HepG2 (cell line): ENCODE results near the gene TSPAN11. TPM values are rescaled to one million over a fixed set of nuclear protein-coding genes. Genes with fewer than 3 reads are reported as not detected.

ENCODE experiments used
- ATAC-seq: fragments of 200-7000 bp; cut with Tn5 transposase; 3 replicates; pipeline ENCODE4 v1.9.1; 2020; ENCODE audit warnings: mild to moderate bottlenecking, moderate library complexity
- BruUV-seq: library from RNA; stranded (reverse); fragments of 400-500 nt; replicated peaks from 2 replicates; lab custom pipeline; 2021; lab: Mats Ljungman, UMichigan
- CTCF ChIA-PET: fragments of 300-600 bp; formaldehyde crosslinking; extraction: SDS; loops from one replicate; lab custom pipeline; 2021; ENCODE audit warnings: low total read pairs, inconsistent platforms, low intra/inter-chr PET ratio; lab: Yijun Ruan, JAX
- POLR2A ChIA-PET: fragments of 350-600 bp; sonication (Branson Sonifier 250); formaldehyde crosslinking; loops from one replicate; lab custom pipeline; 2020; ENCODE audit warnings: antibody characterized with exemption, inconsistent platforms; lab: Yijun Ruan, JAX
- DNase-seq: peaks from one replicate; pipeline ENCODE4 v3.0.0-alpha.2; 2015; ENCODE audit warnings: low spot score
- FAIRE-seq: peaks from 3 replicates; lab custom pipeline; 2011; peaks lifted over from hg19 to GRCh38; lab: Jason Lieb, UNC
- H2AFZ ChIP-seq: one replicate; pipeline ENCODE4 v1.6.1; 2011; ENCODE audit warnings: low read length, inconsistent platforms
- H3K27ac ChIP-seq: fragments of 300-600 bp; 3 replicates; pipeline ENCODE4 v1.8.0; 2011; ENCODE audit warnings: mixed run types, mild to moderate bottlenecking, mixed read lengths, low read length, inconsistent platforms; ENCODE audit not compliant: insufficient read depth; ENCODE audit errors: extremely low read length
- H3K27me3 ChIP-seq, 2 experiments: fragments of 200-600 bp in 1 of 2; 2 replicates in 1 of 2; 3 replicates in 1 of 2; pipeline versions ENCODE4 v1.6.0 to v1.8.0; 2011; ENCODE audit warnings: low read length in 2 of 2, mild to moderate bottlenecking in 2 of 2, moderate library complexity in 2 of 2, inconsistent platforms in 1 of 2; ENCODE audit not compliant: insufficient read depth in 2 of 2, control insufficient read depth in 1 of 2
- H3K36me3 ChIP-seq, 2 experiments: fragments of 200-600 bp in 1 of 2; replicated peaks in 1 of 2; 2 replicates in 1 of 2; 3 replicates in 1 of 2; pipeline versions ENCODE4 v1.5.1 to v1.8.0; 2011; ENCODE audit warnings: low read length in 2 of 2, inconsistent platforms in 1 of 2; ENCODE audit not compliant: insufficient read depth in 2 of 2, control insufficient read depth in 1 of 2
- H3K4me1 ChIP-seq: 2 replicates; pipeline ENCODE4 v1.5.1; 2012; ENCODE audit warnings: low read length, inconsistent platforms; ENCODE audit not compliant: insufficient read depth
- H3K4me2 ChIP-seq: 2 replicates; pipeline ENCODE4 v1.6.0; 2011; ENCODE audit warnings: low read depth, low read length, inconsistent platforms
- H3K4me3 ChIP-seq, 3 experiments: fragments of 200-600 bp in 1 of 3; sonication (generic), shearing (Covaris generic) in 1 of 3; replicated peaks in 1 of 3; 2 replicates each; pipeline ENCODE4 v1.5.1; 2011 to 2016; ENCODE audit warnings: low read length in 3 of 3, inconsistent platforms in 2 of 3, low read depth in 2 of 3, mild to moderate bottlenecking in 2 of 3, control low read depth in 1 of 3, mixed read lengths in 1 of 3; ENCODE audit not compliant: insufficient read depth in 1 of 3
- H3K79me2 ChIP-seq: one replicate; pipeline ENCODE4 v1.6.1; 2011; ENCODE audit warnings: low read length, inconsistent platforms; ENCODE audit not compliant: insufficient read depth
- H3K9ac ChIP-seq: 2 replicates; pipeline ENCODE4 v1.6.0; 2011; ENCODE audit warnings: mild to moderate bottlenecking, low read depth, low read length, inconsistent platforms; ENCODE audit not compliant: insufficient read depth
- H3K9me3 ChIP-seq: 2 replicates; pipeline ENCODE4 v1.5.1; 2012; ENCODE audit warnings: mild to moderate bottlenecking, low read length
- H4K20me1 ChIP-seq: 2 replicates; pipeline ENCODE4 v1.6.0; 2011; ENCODE audit warnings: inconsistent platforms, mild to moderate bottlenecking, low read length, moderate library complexity; ENCODE audit not compliant: insufficient read depth
- CC2D1A ChIP-seq: sonication (generic); formaldehyde crosslinking; IDR thresholded peaks from 2 replicates; pipeline ENCODE4 v1.8.1; 2023; ENCODE audit warnings: mild to moderate bottlenecking, missing genetic modification reagents
- EEA1 ChIP-seq: sonication (generic); formaldehyde crosslinking; IDR thresholded peaks from 2 replicates; pipeline ENCODE4 v1.5.1; 2020; ENCODE audit warnings: mild to moderate bottlenecking, missing genetic modification reagents, borderline replicate concordance
- ELF3 ChIP-seq: IDR thresholded peaks from 2 replicates; pipeline ENCODE4 v1.6.1; 2016; ENCODE audit warnings: missing genetic modification reagents, missing compliant biosample characterization
- GATAD2A ChIP-seq: IDR thresholded peaks from 2 replicates; pipeline ENCODE4 v1.6.1; 2016
- IRF2 ChIP-seq: IDR thresholded peaks from 2 replicates; pipeline ENCODE4 v1.6.1; 2018; ENCODE audit warnings: missing genetic modification reagents, missing compliant biosample characterization
- KAT8 ChIP-seq: IDR thresholded peaks from 2 replicates; pipeline ENCODE4 v1.6.1; 2016; ENCODE audit warnings: missing genetic modification reagents, missing compliant biosample characterization
- KDM2A ChIP-seq: sonication (generic); formaldehyde crosslinking; IDR thresholded peaks from 2 replicates; pipeline ENCODE4 v1.4.0; 2020; ENCODE audit warnings: low read depth, missing genetic modification reagents, borderline replicate concordance
- KLF16 ChIP-seq, 2 experiments: sonication (generic) in 1 of 2; formaldehyde crosslinking in 1 of 2; IDR thresholded peaks; 2 replicates each; pipeline versions ENCODE4 v1.6.1 to v1.8.0; 2016 to 2023; ENCODE audit warnings: missing genetic modification reagents in 2 of 2, missing compliant biosample characterization in 1 of 2
- NBN ChIP-seq: fragments of 450-650 bp; conservative IDR thresholded peaks from 2 replicates; pipeline ENCODE4 v1.6.1; 2017
- NFIB ChIP-seq: sonication (generic); formaldehyde crosslinking; IDR thresholded peaks from 2 replicates; pipeline ENCODE4 v1.9.0; 2021; ENCODE audit warnings: missing genetic modification reagents, mild to moderate bottlenecking, borderline replicate concordance
- NR2F6 ChIP-seq, 2 experiments: IDR thresholded peaks; 2 replicates each; pipeline ENCODE4 v1.6.1; 2016; ENCODE audit warnings: antibody characterized with exemption in 1 of 2, mild to moderate bottlenecking in 1 of 2
- SNAI1 ChIP-seq: sonication (generic); formaldehyde crosslinking; IDR thresholded peaks from 2 replicates; pipeline ENCODE4 v1.5.0; 2020; ENCODE audit warnings: mild to moderate bottlenecking, missing genetic modification reagents, borderline replicate concordance
- TCF7L2 ChIP-seq: IDR thresholded peaks from 2 replicates; pipeline ENCODE4 v1.6.1; 2011; ENCODE audit warnings: mild to moderate bottlenecking, low read depth, low read length, moderate library complexity
- ZKSCAN1 ChIP-seq: fragments of 150-350 bp; IDR thresholded peaks from 2 replicates; pipeline ENCODE4 v1.6.1; 2014; ENCODE audit warnings: low read length
- ZNF501 ChIP-seq: sonication (generic); formaldehyde crosslinking; IDR thresholded peaks from 2 replicates; pipeline ENCODE4 v1.5.1; 2020; ENCODE audit warnings: mild to moderate bottlenecking, moderate library complexity, missing genetic modification reagents
- ZNF766 ChIP-seq: sonication (generic); formaldehyde crosslinking; IDR thresholded peaks from 2 replicates; pipeline ENCODE4 v1.5.0; 2020; ENCODE audit warnings: missing genetic modification reagents, borderline replicate concordance
- ZNF772 ChIP-seq: sonication (generic); formaldehyde crosslinking; IDR thresholded peaks from 2 replicates; pipeline ENCODE4 v1.5.0; 2020; ENCODE audit warnings: mild to moderate bottlenecking, missing genetic modification reagents
- WGBS: methylation state at CpG from one replicate; pipeline ENCODE4 v1.1.6; 2017; ENCODE audit warnings: low lambda C conversion rate; 5-methylcytosine and 5-hydroxymethylcytosine counted together
- in situ Hi-C: cut with HindIII; loops from 2 replicates; pipeline ENCODE4 v1.10.0; 2017; ENCODE audit warnings: low pct_unique_long_range_greater_than_20kb; ENCODE audit not compliant: extremely low pct_ligation_motif_present
- intact Hi-C: fragments of 100-400 bp; cut with micrococcal nuclease; formaldehyde crosslinking; loops from one replicate; pipeline ENCODE4 v1.10.0; 2022; ENCODE audit not compliant: unreplicated experiment
- polyA plus RNA-seq, 8 experiments: library from polyadenylated mRNA; depleted of rRNA in 3 of 8; stranded (reverse) in 7 of 8; unstranded in 1 of 8; fragments of >200 nt; fragmentation: Illumina TruSeq in 4 of 8; extraction: Trizol in 4 of 8; gene quantifications; 2 replicates each; pipeline versions ENCODE4 v1.2.1 to v1.2.3, GENCODE V29; 2011 to 2016; ENCODE audit warnings: low read depth in 4 of 8, missing spikeins in 1 of 8, mixed read lengths in 1 of 8; ENCODE audit not compliant: insufficient read depth in 1 of 8
- total RNA-seq, 5 experiments: library from RNA; depleted of rRNA; stranded (reverse); fragments of >200 nt; fragmentation: Illumina TruSeq; extraction: Trizol; gene quantifications; 2 replicates each; pipeline ENCODE4 v1.2.3, GENCODE V29; 2016; ENCODE audit warnings: low read depth in 1 of 5
- TF ChIP-seq, protein P1 (sequence below): sonication (generic); formaldehyde crosslinking; IDR thresholded peaks from 2 replicates; pipeline ENCODE4 v1.5.1; 2020; ENCODE audit warnings: missing genetic modification reagents, mild to moderate bottlenecking, borderline replicate concordance
- TF ChIP-seq, protein P2 (sequence below): sonication (generic); formaldehyde crosslinking; IDR thresholded peaks from 2 replicates; pipeline ENCODE4 v1.4.0; 2020; ENCODE audit warnings: mild to moderate bottlenecking, missing genetic modification reagents

TSPAN11 gene
- total and polyA plus RNA-seq, 2 of the 13 experiments (the other 11 are each of a cell fraction or from before 2014, with no cell fraction given), result 0.01 to 0.07 TPM

DNA sequence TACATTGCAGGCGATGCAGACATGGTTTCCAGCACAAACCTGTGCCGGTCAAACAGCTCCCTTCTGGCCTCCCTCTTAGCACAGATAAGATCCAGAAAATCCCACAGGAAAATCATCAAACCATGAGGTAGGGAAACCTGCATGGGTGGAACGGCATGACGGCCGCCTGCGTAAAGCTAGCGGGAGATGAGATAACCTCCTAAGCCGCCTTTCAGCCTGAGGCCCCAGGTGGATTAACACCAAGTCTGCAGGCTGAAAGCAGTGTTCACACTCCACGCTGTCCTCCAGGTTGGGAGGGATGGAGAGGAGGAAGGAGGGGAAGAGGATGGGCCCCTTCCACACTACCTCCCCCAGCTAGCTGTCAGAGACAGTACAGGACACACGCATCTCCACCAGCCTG, 63.8 kb downstream of the TSPAN11 start:
- in situ Hi-C loops (loop anchor here (5.0 kb wide), 1 partner anchor 138 kb away; no protein-coding TSS in a partner anchor), intact Hi-C loops (loop anchor here (1.0 kb wide), 1 partner anchor 139 kb away; no protein-coding TSS in a partner anchor)
- no peaks in the 10 kb centered on the region for H3K9me3 ChIP-seq
- H3K27ac ChIP-seq, result no peak overlapping the region
- H3K4me1 ChIP-seq, result no peaks in the 10 kb centered on the region
- H4K20me1 ChIP-seq, result no peaks in the 10 kb centered on the region
- ChIA-PET POLR2A (no interaction called here), CTCF (interaction anchor here (1.7 kb wide), 1 partner anchor 139 kb away, joined by 7 read pairs; no protein-coding TSS in a partner anchor)
- H3K4me2 ChIP-seq, result no peak overlapping the region
- peaks cover 0 to 13% of the 10 kb centered on the region in 2 experiments; a peak in 3 of 5 replicates for H3K27me3 ChIP-seq
- no peak overlapping the region for H3K4me3 ChIP-seq
- TF ChIP-seq SNAI1 (CRISPR knock-in tag) (no peak), ZNF772 (CRISPR knock-in tag) (no peak), TCF7L2 (no peak), CC2D1A (CRISPR knock-in tag) (no peak), KDM2A (CRISPR knock-in tag) (no peak), ZKSCAN1 (no peak), NFIB (CRISPR knock-in tag) (no peak), IRF2 (no peak), KLF16 (CRISPR knock-in tag; IDR thresholded peaks at IDR 0.05) (no peak), NBN (no peak), NR2F6 (IDR thresholded peaks at IDR 0.05) (no peak), NR2F6 (CRISPR knock-in tag; IDR thresholded peaks at IDR 0.05) (no peak), KAT8 (CRISPR knock-in tag) (no peak), ZNF766 (CRISPR knock-in tag) (no peak), ELF3 (CRISPR knock-in tag) (no peak), GATAD2A (CRISPR knock-in tag) (no peak), ZNF501 (CRISPR knock-in tag) (no peak), EEA1 (CRISPR knock-in tag) (no peak)
- TF ChIP-seq, protein P1, sequence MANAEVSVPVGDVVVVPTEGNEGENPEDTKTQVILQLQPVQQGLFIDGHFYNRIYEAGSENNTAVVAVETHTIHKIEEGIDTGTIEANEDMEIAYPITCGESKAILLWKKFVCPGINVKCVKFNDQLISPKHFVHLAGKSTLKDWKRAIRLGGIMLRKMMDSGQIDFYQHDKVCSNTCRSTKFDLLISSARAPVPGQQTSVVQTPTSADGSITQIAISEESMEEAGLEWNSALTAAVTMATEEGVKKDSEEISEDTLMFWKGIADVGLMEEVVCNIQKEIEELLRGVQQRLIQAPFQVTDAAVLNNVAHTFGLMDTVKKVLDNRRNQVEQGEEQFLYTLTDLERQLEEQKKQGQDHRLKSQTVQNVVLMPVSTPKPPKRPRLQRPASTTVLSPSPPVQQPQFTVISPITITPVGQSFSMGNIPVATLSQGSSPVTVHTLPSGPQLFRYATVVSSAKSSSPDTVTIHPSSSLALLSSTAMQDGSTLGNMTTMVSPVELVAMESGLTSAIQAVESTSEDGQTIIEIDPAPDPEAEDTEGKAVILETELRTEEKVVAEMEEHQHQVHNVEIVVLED (CRISPR knock-in tag), result no peak
- TF ChIP-seq, protein P2, sequence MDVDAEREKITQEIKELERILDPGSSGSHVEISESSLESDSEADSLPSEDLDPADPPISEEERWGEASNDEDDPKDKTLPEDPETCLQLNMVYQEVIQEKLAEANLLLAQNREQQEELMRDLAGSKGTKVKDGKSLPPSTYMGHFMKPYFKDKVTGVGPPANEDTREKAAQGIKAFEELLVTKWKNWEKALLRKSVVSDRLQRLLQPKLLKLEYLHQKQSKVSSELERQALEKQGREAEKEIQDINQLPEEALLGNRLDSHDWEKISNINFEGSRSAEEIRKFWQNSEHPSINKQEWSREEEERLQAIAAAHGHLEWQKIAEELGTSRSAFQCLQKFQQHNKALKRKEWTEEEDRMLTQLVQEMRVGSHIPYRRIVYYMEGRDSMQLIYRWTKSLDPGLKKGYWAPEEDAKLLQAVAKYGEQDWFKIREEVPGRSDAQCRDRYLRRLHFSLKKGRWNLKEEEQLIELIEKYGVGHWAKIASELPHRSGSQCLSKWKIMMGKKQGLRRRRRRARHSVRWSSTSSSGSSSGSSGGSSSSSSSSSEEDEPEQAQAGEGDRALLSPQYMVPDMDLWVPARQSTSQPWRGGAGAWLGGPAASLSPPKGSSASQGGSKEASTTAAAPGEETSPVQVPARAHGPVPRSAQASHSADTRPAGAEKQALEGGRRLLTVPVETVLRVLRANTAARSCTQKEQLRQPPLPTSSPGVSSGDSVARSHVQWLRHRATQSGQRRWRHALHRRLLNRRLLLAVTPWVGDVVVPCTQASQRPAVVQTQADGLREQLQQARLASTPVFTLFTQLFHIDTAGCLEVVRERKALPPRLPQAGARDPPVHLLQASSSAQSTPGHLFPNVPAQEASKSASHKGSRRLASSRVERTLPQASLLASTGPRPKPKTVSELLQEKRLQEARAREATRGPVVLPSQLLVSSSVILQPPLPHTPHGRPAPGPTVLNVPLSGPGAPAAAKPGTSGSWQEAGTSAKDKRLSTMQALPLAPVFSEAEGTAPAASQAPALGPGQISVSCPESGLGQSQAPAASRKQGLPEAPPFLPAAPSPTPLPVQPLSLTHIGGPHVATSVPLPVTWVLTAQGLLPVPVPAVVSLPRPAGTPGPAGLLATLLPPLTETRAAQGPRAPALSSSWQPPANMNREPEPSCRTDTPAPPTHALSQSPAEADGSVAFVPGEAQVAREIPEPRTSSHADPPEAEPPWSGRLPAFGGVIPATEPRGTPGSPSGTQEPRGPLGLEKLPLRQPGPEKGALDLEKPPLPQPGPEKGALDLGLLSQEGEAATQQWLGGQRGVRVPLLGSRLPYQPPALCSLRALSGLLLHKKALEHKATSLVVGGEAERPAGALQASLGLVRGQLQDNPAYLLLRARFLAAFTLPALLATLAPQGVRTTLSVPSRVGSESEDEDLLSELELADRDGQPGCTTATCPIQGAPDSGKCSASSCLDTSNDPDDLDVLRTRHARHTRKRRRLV, result no peak
- no peak overlapping the region for H3K9ac ChIP-seq
- DNase-seq, result no peak
- ATAC-seq, result no peak
- 58% methylated on average over 8 of the region's 10 CpGs for WGBS
- no peak for FAIRE-seq
- no TSS peak for BruUV-seq
- no peaks in the 10 kb centered on the region for H3K36me3 ChIP-seq
- no peaks in the 10 kb centered on the region for H3K79me2 ChIP-seq
- H2AFZ ChIP-seq, result no peak overlapping the region
